IMR-90 (cell line): ENCODE data around the gene KCNMA1. TPM values are rescaled to one million over a fixed set of nuclear protein-coding genes. Genes with fewer than 3 reads are reported as not detected.

Experiments used
- ATAC-seq: fragments of 200-7000 bp; cut with Tn5 transposase; 2 replicates; pipeline ENCODE4 v1.9.1; 2020; ENCODE audit warnings: low read depth, mild to moderate bottlenecking, moderate library complexity
- BruUV-seq: library from RNA; stranded (reverse); fragments of 400-500 nt; replicated peaks from 2 replicates; lab custom pipeline; 2021; lab: Mats Ljungman, UMichigan
- CTCF ChIA-PET: fragments of 300-600 bp; formaldehyde crosslinking; extraction: SDS; loops from one replicate; lab custom pipeline; 2021; ENCODE audit warnings: antibody characterized with exemption; lab: Yijun Ruan, JAX
- POLR2A ChIA-PET: fragments of 300-600 bp; sonication (Branson Sonifier 250); formaldehyde crosslinking; loops from one replicate; lab custom pipeline; 2022; ENCODE audit warnings: antibody characterized with exemption; ENCODE audit not compliant: unreplicated experiment; lab: Charles Lee
- DNase-seq: peaks from one replicate; pipeline ENCODE4 v3.0.0; 2013
- H2AFZ ChIP-seq: replicated peaks from 2 replicates; pipeline ENCODE3; 2013; ENCODE audit warnings: low read length, mild to moderate bottlenecking; ENCODE audit not compliant: poor library complexity
- H2AK5ac ChIP-seq: 2 replicates; pipeline ENCODE4 v1.6.1; 2013; ENCODE audit warnings: low read depth, low read length, inconsistent platforms
- H2AK9ac ChIP-seq: replicated peaks from 2 replicates; pipeline ENCODE3; 2013; ENCODE audit warnings: mild to moderate bottlenecking, low read depth, low read length, moderate library complexity; ENCODE audit not compliant: poor library complexity
- H2BK120ac ChIP-seq: 2 replicates; pipeline ENCODE4 v1.6.1; 2013; ENCODE audit warnings: low read depth, low read length, inconsistent platforms
- H2BK15ac ChIP-seq: 3 replicates; pipeline ENCODE4 v1.6.1; 2013; ENCODE audit warnings: low read depth, low read length, inconsistent platforms
- H2BK20ac ChIP-seq: 2 replicates; pipeline ENCODE4 v1.6.1; 2013; ENCODE audit warnings: low read depth, mild to moderate bottlenecking, inconsistent platforms, low read length, moderate library complexity
- H2BK5ac ChIP-seq: 2 replicates; pipeline ENCODE4 v1.6.1; 2013; ENCODE audit warnings: mild to moderate bottlenecking, low read depth, low read length, inconsistent platforms; ENCODE audit not compliant: poor library complexity, severe bottlenecking
- H3K14ac ChIP-seq: replicated peaks from 2 replicates; pipeline ENCODE4 v1.6.1; 2013; ENCODE audit warnings: low read depth, low read length, inconsistent platforms
- H3K18ac ChIP-seq: 2 replicates; pipeline ENCODE4 v1.6.1; 2013; ENCODE audit warnings: low read depth, low read length, control low read depth
- H3K23ac ChIP-seq: 2 replicates; pipeline ENCODE4 v1.6.1; 2013; ENCODE audit warnings: low read depth, low read length, inconsistent platforms
- H3K27ac ChIP-seq: 2 replicates; pipeline ENCODE4 v1.5.1; 2013; ENCODE audit warnings: mild to moderate bottlenecking, control low read depth, low read length; ENCODE audit not compliant: insufficient read depth
- H3K27me3 ChIP-seq: 2 replicates; pipeline ENCODE4 v1.6.1; 2013; ENCODE audit warnings: low read length; ENCODE audit not compliant: control insufficient read depth, insufficient read depth
- H3K36me3 ChIP-seq: 2 replicates; pipeline ENCODE4 v1.6.1; 2013; ENCODE audit warnings: low read length, mixed read lengths; ENCODE audit not compliant: control insufficient read depth, insufficient read depth
- H3K4ac ChIP-seq: 2 replicates; pipeline ENCODE4 v1.6.1; 2013; ENCODE audit warnings: low read depth, low read length, inconsistent platforms
- H3K4me1 ChIP-seq: 2 replicates; pipeline ENCODE4 v1.6.1; 2013; ENCODE audit warnings: low read length, mixed read lengths; ENCODE audit not compliant: control insufficient read depth, insufficient read depth
- H3K4me2 ChIP-seq: 2 replicates; pipeline ENCODE4 v1.6.1; 2013; ENCODE audit warnings: low read depth, mild to moderate bottlenecking, control low read depth, low read length, moderate library complexity
- H3K4me3 ChIP-seq: 2 replicates; pipeline ENCODE4 v1.5.1; 2013; ENCODE audit warnings: low read depth, mild to moderate bottlenecking, control low read depth, low read length, moderate library complexity; ENCODE audit not compliant: insufficient read depth
- H3K56ac ChIP-seq: 2 replicates; pipeline ENCODE4 v1.6.1; 2013; ENCODE audit warnings: low read length, inconsistent platforms; ENCODE audit not compliant: insufficient read depth; ENCODE audit errors: extremely low read depth
- H3K79me1 ChIP-seq, 2 experiments: 2 replicates each; pipeline ENCODE4 v1.6.1; 2013; ENCODE audit warnings: low read length in 2 of 2, inconsistent platforms in 1 of 2, low read depth in 1 of 2
- H3K9ac ChIP-seq: 2 replicates; pipeline ENCODE4 v1.6.1; 2013; ENCODE audit warnings: low read depth, low read length, control low read depth
- H3K9me1 ChIP-seq: 2 replicates; pipeline ENCODE4 v1.6.1; 2013; ENCODE audit warnings: low read length, inconsistent platforms; ENCODE audit not compliant: insufficient read depth
- H3K9me3 ChIP-seq: 2 replicates; pipeline ENCODE4 v1.6.1; 2013; ENCODE audit warnings: low read length; ENCODE audit not compliant: control insufficient read depth, insufficient read depth
- H4K20me1 ChIP-seq: 2 replicates; pipeline ENCODE4 v1.6.1; 2013; ENCODE audit warnings: low read length, inconsistent platforms; ENCODE audit not compliant: insufficient read depth
- H4K5ac ChIP-seq: 2 replicates; pipeline ENCODE4 v1.6.1; 2013; ENCODE audit warnings: mild to moderate bottlenecking, low read depth, low read length, control low read depth
- H4K8ac ChIP-seq, 2 experiments: 2 replicates each; pipeline ENCODE4 v1.6.1; 2013; ENCODE audit warnings: low read depth in 2 of 2, low read length in 2 of 2, control low read depth in 1 of 2, inconsistent platforms in 1 of 2
- H4K91ac ChIP-seq: 2 replicates; pipeline ENCODE4 v1.6.1; 2013; ENCODE audit warnings: low read depth, low read length, inconsistent platforms; ENCODE audit not compliant: insufficient read depth
- BHLHE40 ChIP-seq: fragments of 150-350 bp; IDR thresholded peaks from 2 replicates; pipeline ENCODE4 v1.6.1; 2016; ENCODE audit warnings: mild to moderate bottlenecking, low read depth, low read length
- CHD1 ChIP-seq: IDR thresholded peaks from 2 replicates; pipeline ENCODE4 v1.6.1; 2012; ENCODE audit warnings: low read depth, low read length, improper control_type of control experiment
- FOS ChIP-seq: fragments of 150-350 bp; IDR thresholded peaks from 2 replicates; pipeline ENCODE4 v1.6.1; 2016; ENCODE audit warnings: low read depth, low read length
- MAFK ChIP-seq: IDR thresholded peaks from 2 replicates; pipeline ENCODE4 v1.6.1; 2012; ENCODE audit warnings: low read depth, low read length, improper control_type of control experiment
- POLR2A ChIP-seq: IDR thresholded peaks from 2 replicates; pipeline ENCODE4 v1.6.1; 2012; ENCODE audit warnings: mild to moderate bottlenecking, low read depth, low read length
- RAD21 ChIP-seq: IDR thresholded peaks from 2 replicates; pipeline ENCODE4 v1.6.1; 2012; ENCODE audit warnings: low read length, improper control_type of control experiment
- RCOR1 ChIP-seq: IDR thresholded peaks from 2 replicates; pipeline ENCODE4 v1.6.1; 2012; ENCODE audit warnings: mild to moderate bottlenecking, low read length, improper control_type of control experiment; ENCODE audit not compliant: insufficient replicate concordance
- RFX5 ChIP-seq: IDR thresholded peaks from 2 replicates; pipeline ENCODE4 v1.8.0; 2012; ENCODE audit warnings: low read depth, mild to moderate bottlenecking, low read length, moderate library complexity
- SMC3 ChIP-seq: fragments of 150-350 bp; IDR thresholded peaks from 2 replicates; pipeline ENCODE4 v1.6.1; 2016; ENCODE audit warnings: low read depth, mild to moderate bottlenecking, antibody characterized with exemption, low read length, moderate library complexity
- USF2 ChIP-seq: fragments of 150-350 bp; IDR thresholded peaks from 2 replicates; pipeline ENCODE4 v1.6.1; 2017; ENCODE audit warnings: mild to moderate bottlenecking, antibody characterized with exemption, low read length, low read depth
- WGBS, 2 experiments: methylation state at CpG; one replicate each; pipeline versions ENCODE4 v1.1.5 to v1.1.7; 2013; ENCODE audit warnings: missing lambda C conversion rate in 2 of 2; ENCODE audit not compliant: insufficient read length in 1 of 2; ENCODE audit errors: extremely low coverage in 2 of 2; 5-methylcytosine and 5-hydroxymethylcytosine counted together
- dilution Hi-C: fragments of 300-500 bp; cut with HindIII; formaldehyde crosslinking; loops from one replicate; pipeline ENCODE4 v1.14.3; 2018; ENCODE audit warnings: low sequenced_read_pairs; ENCODE audit not compliant: unreplicated experiment
- in situ Hi-C: fragments of 300-500 bp; cut with MboI; formaldehyde crosslinking; loops from 3 replicates; pipeline ENCODE4 v1.14.3; 2019; ENCODE audit warnings: low sequenced_read_pairs, inconsistent platforms, mixed read lengths
- intact Hi-C: fragments of 100-400 bp; cut with micrococcal nuclease; formaldehyde crosslinking; loops from 2 replicates; pipeline ENCODE4 v1.10.0; 2022
- polyA plus RNA-seq, 3 experiments: library from polyadenylated mRNA; depleted of rRNA; stranded (reverse); fragments of >200 nt; gene quantifications; 2 replicates each; pipeline ENCODE4 v1.2.3, GENCODE V29; 2012; ENCODE audit warnings: low replicate concordance in 1 of 3
- total RNA-seq: library from RNA; depleted of rRNA; stranded (reverse); fragments of >200 nt; gene quantifications from 2 replicates; pipeline ENCODE4 v1.2.3, GENCODE V29; 2012

The KCNMA1 gene
- total and polyA plus RNA-seq, 2 of the 4 experiments (the other 2 are of a cell fraction): 25.6 to 29.6 TPM

- no peak overlapping the region for H4K5ac ChIP-seq
- no peak for ATAC-seq
- in situ Hi-C loops: no loop called here
- no peak for DNase-seq
- H4K91ac ChIP-seq: no peak overlapping the region
- intact Hi-C loops: no loop called here
- no peaks in the 10 kb centered on the region for H3K79me1 ChIP-seq
- TF ChIP-seq BHLHE40 (no peak), RCOR1 (no peak), MAFK (no peak), RFX5 (no peak), USF2 (no peak), RAD21 (no peak), CHD1 (no peak), FOS (no peak), POLR2A (no peak), SMC3 (no peak)
- peaks cover 10% of the 10 kb centered on the region for H3K4me1 ChIP-seq
- POLR2A ChIA-PET: no interaction called here
- H3K9me1 ChIP-seq: peaks cover 10% of the 10 kb centered on the region
- no peak overlapping the region for H2BK5ac ChIP-seq
- no peak overlapping the region for H3K18ac ChIP-seq
- no peak overlapping the region for H2BK15ac ChIP-seq
- H3K9me3 ChIP-seq: no peaks in the 10 kb centered on the region
- no peak overlapping the region for H2BK120ac ChIP-seq
- no peak overlapping the region for H3K9ac ChIP-seq
- H4K8ac ChIP-seq: no peak overlapping the region
- H3K36me3 ChIP-seq: no peaks in the 10 kb centered on the region
- H2BK20ac ChIP-seq: no peak overlapping the region
- no peak overlapping the region for H3K14ac ChIP-seq
- no TSS peak for BruUV-seq
- no peaks in the 10 kb centered on the region for H3K27me3 ChIP-seq
- no peaks in the 10 kb centered on the region for H4K20me1 ChIP-seq
- no peak overlapping the region for H3K4me2 ChIP-seq
- H3K4ac ChIP-seq: no peak overlapping the region
- H2AK9ac ChIP-seq: no peak overlapping the region
- no peak overlapping the region for H3K4me3 ChIP-seq
- H2AFZ ChIP-seq: no peak overlapping the region
- H3K56ac ChIP-seq: no peak overlapping the region
- CTCF ChIA-PET: no interaction called here
- H2AK5ac ChIP-seq: no peak overlapping the region
- H3K27ac ChIP-seq: no peak overlapping the region
- WGBS, 2 experiments: no CpG with 5 or more reads among the region's 1 CpG
- H3K23ac ChIP-seq: no peak overlapping the region
- dilution Hi-C loops: no loop called here
These were observed 403.0 kb downstream of the KCNMA1 start for GRCh38 chr10:77234599-77234998.
